Endothelial cell of umbilical vein (primary cell): ENCODE results near the gene MAP7D2. TPM values are rescaled to one million over a fixed set of nuclear protein-coding genes. Genes with fewer than 3 reads are reported as not detected.

Experiments used
- BruUV-seq: library from RNA; stranded (reverse); fragments of 400-500 nt; replicated peaks from 2 replicates; lab custom pipeline; 2021; lab: Mats Ljungman, UMichigan
- CTCF ChIA-PET: fragments of 300-600, 350-600 bp; sonication (Branson Sonifier 250); formaldehyde crosslinking; loops from one replicate; lab custom pipeline; 2021; ENCODE audit warnings: antibody characterized with exemption, inconsistent platforms; lab: Charles Lee
- POLR2A ChIA-PET: fragments of 300-600, 350-600 bp; sonication (Branson Sonifier 250); formaldehyde crosslinking; loops from one replicate; lab custom pipeline; 2021; ENCODE audit warnings: antibody characterized with exemption, inconsistent platforms; lab: Charles Lee
- DNase-seq: peaks from one replicate; pipeline ENCODE4 v3.0.0-alpha.2; 2011; ENCODE audit warnings: low read depth, low spot score
- FAIRE-seq: peaks from 2 replicates; lab custom pipeline; 2011; peaks lifted over from hg19 to GRCh38; lab: Jason Lieb, UNC
- H2AFZ ChIP-seq: 2 replicates; pipeline ENCODE4 v1.6.0; 2012; ENCODE audit warnings: low read depth, low read length, control low read depth, inconsistent platforms
- H3K27ac ChIP-seq: 2 replicates; pipeline ENCODE4 v1.5.1; 2011; ENCODE audit warnings: low read depth, mild to moderate bottlenecking, control low read depth, low read length, moderate library complexity; ENCODE audit not compliant: insufficient read depth
- H3K27me3 ChIP-seq, 2 experiments: 2 replicates each; pipeline versions ENCODE4 v1.6.0 to v1.6.1; 2011; ENCODE audit warnings: low read length in 2 of 2, mixed read lengths in 1 of 2; ENCODE audit not compliant: control insufficient read depth in 2 of 2, insufficient read depth in 2 of 2
- H3K36me3 ChIP-seq, 2 experiments: 2 replicates in 1 of 2; 3 replicates in 1 of 2; pipeline ENCODE4 v1.5.1; 2011; ENCODE audit warnings: low read length in 2 of 2, mild to moderate bottlenecking in 1 of 2, moderate library complexity in 1 of 2; ENCODE audit not compliant: control insufficient read depth in 2 of 2, insufficient read depth in 2 of 2; ENCODE audit errors: extremely low read depth in 1 of 2
- H3K4me1 ChIP-seq: 3 replicates; pipeline ENCODE4 v1.5.1; 2011; ENCODE audit warnings: mild to moderate bottlenecking, low read length; ENCODE audit not compliant: control insufficient read depth, insufficient read depth; ENCODE audit errors: extremely low read depth
- H3K4me2 ChIP-seq: 2 replicates; pipeline ENCODE4 v1.6.1; 2011; ENCODE audit warnings: low read length, control low read depth, mixed read lengths; ENCODE audit not compliant: insufficient read depth
- H3K4me3 ChIP-seq, 3 experiments: fragments of 200-600 bp in 1 of 3; sonication (generic), shearing (Covaris generic) in 1 of 3; replicated peaks in 1 of 3; 2 replicates each; pipeline ENCODE4 v1.5.1; 2011 to 2016; ENCODE audit warnings: control low read depth in 3 of 3, low read length in 3 of 3, mild to moderate bottlenecking in 2 of 3, inconsistent platforms in 1 of 3, low read depth in 1 of 3, moderate library complexity in 1 of 3; ENCODE audit not compliant: insufficient read depth in 1 of 3
- H3K79me2 ChIP-seq: 2 replicates; pipeline ENCODE4 v1.6.0; 2012; ENCODE audit warnings: low read length, inconsistent platforms; ENCODE audit not compliant: control insufficient read depth, insufficient read depth
- H3K9ac ChIP-seq: replicated peaks from 2 replicates; pipeline ENCODE3; 2011; ENCODE audit warnings: low read length, control low read depth; ENCODE audit not compliant: insufficient read depth; ENCODE audit errors: extremely low read depth
- H3K9me1 ChIP-seq: replicated peaks from 3 replicates; pipeline ENCODE4 v1.6.0; 2011; ENCODE audit warnings: mild to moderate bottlenecking, low read length; ENCODE audit not compliant: control insufficient read depth, insufficient read depth; ENCODE audit errors: extremely low read depth
- H3K9me3 ChIP-seq: replicated peaks from 2 replicates; pipeline ENCODE4 v1.5.1; 2012; ENCODE audit warnings: low read length, inconsistent platforms; ENCODE audit not compliant: control insufficient read depth, insufficient read depth
- H4K20me1 ChIP-seq: replicated peaks from 2 replicates; pipeline ENCODE3; 2011; ENCODE audit warnings: mild to moderate bottlenecking, low read length; ENCODE audit not compliant: control insufficient read depth, insufficient read depth; ENCODE audit errors: extremely low read depth
- FOS ChIP-seq: IDR thresholded peaks from 2 replicates; pipeline ENCODE4 v1.6.1; 2011; ENCODE audit warnings: mild to moderate bottlenecking, low read length, moderate library complexity, borderline replicate concordance; ENCODE audit not compliant: insufficient read depth
- GATA2 ChIP-seq: IDR thresholded peaks from 2 replicates; pipeline ENCODE4 v1.7.0; 2011; ENCODE audit warnings: low read depth, mild to moderate bottlenecking, moderate library complexity, mixed read lengths, low read length; ENCODE audit not compliant: insufficient read length, insufficient read depth
- JUN ChIP-seq: IDR thresholded peaks from 2 replicates; pipeline ENCODE4 v1.6.1; 2011; ENCODE audit warnings: borderline replicate concordance, low read depth; ENCODE audit not compliant: insufficient read length, insufficient read depth
- MYC ChIP-seq: IDR thresholded peaks from one replicate; pipeline ENCODE4 v1.6.1; 2011; ENCODE audit warnings: mild to moderate bottlenecking, low read depth, low read length
- POLR2A ChIP-seq: IDR thresholded peaks from 2 replicates; pipeline ENCODE4 v1.6.1; 2012; ENCODE audit warnings: low read depth, mild to moderate bottlenecking, control low read depth, low read length
- POLR2AphosphoS5 ChIP-seq: IDR thresholded peaks from 2 replicates; pipeline ENCODE4 v1.6.1; 2012; ENCODE audit warnings: low read depth, mild to moderate bottlenecking, control low read depth, low read length, moderate library complexity; ENCODE audit not compliant: insufficient read depth
- dilution Hi-C: fragments of 300-500 bp; cut with MboI; formaldehyde crosslinking; loops from one replicate; pipeline ENCODE4 v1.15.0; 2019; ENCODE audit warnings: low sequenced_read_pairs; ENCODE audit not compliant: extremely low pct_ligation_motif_present
- intact Hi-C: fragments of 100-400 bp; cut with micrococcal nuclease; formaldehyde crosslinking; loops from one replicate; pipeline ENCODE4 v1.10.0; 2022
- polyA plus RNA-seq, 4 experiments: library from polyadenylated mRNA; depleted of rRNA in 3 of 4; stranded (reverse) in 3 of 4; unstranded in 1 of 4; fragments of >200 nt; gene quantifications; 2 replicates each; pipeline versions ENCODE4 v1.2.1 to v1.2.3, GENCODE V29; 2011 to 2012; ENCODE audit warnings: missing spikeins in 1 of 4
- total RNA-seq: library from RNA; stranded (reverse); gene quantifications from 2 replicates; pipeline ENCODE4 v1.2.3, GENCODE V29; 2021
- TF ChIP-seq, protein P1 (sequence below), 2 donors: IDR thresholded peaks; 1 replicate in 1 of 2; 2 replicates in 1 of 2; pipeline ENCODE4 v1.5.1; 2011; ENCODE audit warnings: low read length in 2 of 2, mild to moderate bottlenecking in 2 of 2, moderate library complexity in 2 of 2, control low read depth in 1 of 2, inconsistent platforms in 1 of 2, low read depth in 1 of 2; ENCODE audit not compliant: insufficient read depth in 1 of 2; ENCODE audit errors: extremely low read depth in 1 of 2
- TF ChIP-seq, protein P2 (sequence below): IDR thresholded peaks from 2 replicates; pipeline ENCODE4 v1.6.1; 2011; ENCODE audit not compliant: insufficient read depth, insufficient read length

The MAP7D2 gene
- total and polyA plus RNA-seq, 2 donors (not counting 3 experiments of a cell fraction or from before 2014, with no cell fraction given) = 0.08 to 0.15 TPM

DNA sequence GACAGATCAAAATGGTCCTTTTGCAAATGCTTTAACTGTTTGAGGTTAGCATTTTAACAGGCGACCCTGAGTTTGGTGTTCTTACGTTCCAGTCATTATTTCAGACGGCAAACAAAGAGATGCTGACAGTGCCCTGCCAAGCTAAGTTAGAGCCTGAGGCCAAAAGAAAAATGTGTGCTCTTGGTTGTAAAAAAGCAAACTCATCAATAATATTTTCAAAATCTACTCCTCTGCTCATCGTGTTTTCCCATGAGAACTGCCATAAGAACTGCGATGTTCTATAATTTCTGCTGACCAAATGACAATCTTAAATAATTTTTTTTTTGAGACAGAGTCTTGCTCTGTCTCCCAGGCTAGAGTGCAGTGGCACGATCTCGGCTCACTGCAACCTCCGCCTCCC lies 63.2 kb downstream of the MAP7D2 start:
- ChIA-PET POLR2A (no interaction called here), CTCF (no interaction called here)
- no peak for FAIRE-seq
- intact Hi-C loops (no loop called here), dilution Hi-C loops (no loop called here)
- Histone ChIP-seq H2AFZ (no peak overlapping the region), H3K9me3 (no peaks in the 10 kb centered on the region), H3K4me1 (no peaks in the 10 kb centered on the region), H3K79me2 (no peaks in the 10 kb centered on the region), H4K20me1 (no peaks in the 10 kb centered on the region), H3K9me1 (no peaks in the 10 kb centered on the region), H3K27ac (no peak overlapping the region), H3K4me3 (no peak overlapping the region), H3K27me3 (peaks cover 0 to 2% of the 10 kb centered on the region in 2 experiments), H3K4me2 (no peak overlapping the region), H3K36me3 (no peaks in the 10 kb centered on the region), H3K9ac (no peak overlapping the region)
- DNase-seq = no peak
- TF ChIP-seq, protein P1, sequence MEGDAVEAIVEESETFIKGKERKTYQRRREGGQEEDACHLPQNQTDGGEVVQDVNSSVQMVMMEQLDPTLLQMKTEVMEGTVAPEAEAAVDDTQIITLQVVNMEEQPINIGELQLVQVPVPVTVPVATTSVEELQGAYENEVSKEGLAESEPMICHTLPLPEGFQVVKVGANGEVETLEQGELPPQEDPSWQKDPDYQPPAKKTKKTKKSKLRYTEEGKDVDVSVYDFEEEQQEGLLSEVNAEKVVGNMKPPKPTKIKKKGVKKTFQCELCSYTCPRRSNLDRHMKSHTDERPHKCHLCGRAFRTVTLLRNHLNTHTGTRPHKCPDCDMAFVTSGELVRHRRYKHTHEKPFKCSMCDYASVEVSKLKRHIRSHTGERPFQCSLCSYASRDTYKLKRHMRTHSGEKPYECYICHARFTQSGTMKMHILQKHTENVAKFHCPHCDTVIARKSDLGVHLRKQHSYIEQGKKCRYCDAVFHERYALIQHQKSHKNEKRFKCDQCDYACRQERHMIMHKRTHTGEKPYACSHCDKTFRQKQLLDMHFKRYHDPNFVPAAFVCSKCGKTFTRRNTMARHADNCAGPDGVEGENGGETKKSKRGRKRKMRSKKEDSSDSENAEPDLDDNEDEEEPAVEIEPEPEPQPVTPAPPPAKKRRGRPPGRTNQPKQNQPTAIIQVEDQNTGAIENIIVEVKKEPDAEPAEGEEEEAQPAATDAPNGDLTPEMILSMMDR (IDR thresholded peaks at IDR 0.05; ENCODE audit: extremely low read depth in 1 of 2, insufficient read depth in 1 of 2, low read depth in 1 of 2, low read length in 2 of 2) = no peak
- no peak for TF ChIP-seq POLR2A
- TF ChIP-seq GATA2 = no peak
- no TSS peak for BruUV-seq

DNA sequence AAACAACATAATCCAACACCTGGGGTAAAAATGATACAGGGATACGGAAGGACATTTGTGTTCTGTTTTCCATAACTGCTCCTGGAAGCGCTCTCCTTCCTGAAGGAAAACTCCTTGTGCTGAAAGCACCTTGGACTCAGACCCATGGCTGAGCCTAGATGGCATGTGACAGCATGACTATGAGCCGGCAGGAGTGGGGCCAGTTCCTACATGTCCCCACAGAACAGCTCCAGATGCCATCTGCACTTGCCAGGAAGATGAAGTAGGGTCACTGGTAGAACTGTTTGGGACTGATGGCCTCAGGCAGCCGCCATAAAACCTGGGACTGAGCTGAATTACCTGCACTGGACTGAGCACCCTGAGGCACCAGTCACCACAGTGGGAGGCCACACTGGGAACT lies 69.8 kb downstream of the MAP7D2 start:
- DNase-seq (no peak), FAIRE-seq (no peak)
- CTCF ChIA-PET = no interaction called here
- dilution Hi-C loops (no loop called here), intact Hi-C loops (no loop called here)
- no peaks in the 10 kb centered on the region for H3K36me3 ChIP-seq
- H3K4me2 ChIP-seq = no peak overlapping the region
- H3K9ac ChIP-seq = no peak overlapping the region
- no peaks in the 10 kb centered on the region for H3K9me1 ChIP-seq
- no peaks in the 10 kb centered on the region for H3K27me3 ChIP-seq
- no peaks in the 10 kb centered on the region for H3K9me3 ChIP-seq
- no peak overlapping the region for H3K27ac ChIP-seq
- POLR2A ChIA-PET = no interaction called here
- TF ChIP-seq JUN (no peak), POLR2A (no peak), POLR2AphosphoS5 (no peak), MYC (no peak), GATA2 (no peak), FOS (no peak)
- TF ChIP-seq, protein P2, sequence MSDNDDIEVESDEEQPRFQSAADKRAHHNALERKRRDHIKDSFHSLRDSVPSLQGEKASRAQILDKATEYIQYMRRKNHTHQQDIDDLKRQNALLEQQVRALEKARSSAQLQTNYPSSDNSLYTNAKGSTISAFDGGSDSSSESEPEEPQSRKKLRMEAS = no peak
- no peaks in the 10 kb centered on the region for H4K20me1 ChIP-seq
- H2AFZ ChIP-seq = no peak overlapping the region
- H3K4me1 ChIP-seq = no peaks in the 10 kb centered on the region
- H3K79me2 ChIP-seq = no peaks in the 10 kb centered on the region
- no TSS peak for BruUV-seq
- no peak overlapping the region for H3K4me3 ChIP-seq
